H1 (cell line): ENCODE results near the gene AHDC1. TPM values are rescaled to one million over a fixed set of nuclear protein-coding genes. Genes with fewer than 3 reads are reported as not detected.

Source experiments
- CTCF ChIA-PET: fragments of 300-600 bp; sonication (Branson Sonifier 250); formaldehyde crosslinking; loops from one replicate; lab custom pipeline; 2021; ENCODE audit not compliant: partially characterized antibody; lab: Charles Lee
- POLR2A ChIA-PET: fragments of 300-600 bp; sonication (Branson Sonifier 250); formaldehyde crosslinking; loops from one replicate; lab custom pipeline; 2021; ENCODE audit warnings: inconsistent platforms; ENCODE audit not compliant: partially characterized antibody; lab: Charles Lee
- DNase-seq, 2 experiments: peaks; one replicate each; pipeline versions ENCODE4 v3.0.0 to v3.0.0-alpha.2; 2010 to 2022; ENCODE audit warnings: low spot score in 2 of 2, low read depth in 1 of 2, mixed read lengths in 1 of 2
- FAIRE-seq: peaks from 2 replicates; lab custom pipeline; 2011; peaks lifted over from hg19 to GRCh38; lab: Jason Lieb, UNC
- H2AFZ ChIP-seq: 2 replicates; pipeline ENCODE4 v1.8.1; 2012; ENCODE audit warnings: low read length, inconsistent platforms
- H2AK5ac ChIP-seq: 2 replicates; pipeline ENCODE4 v1.6.1; 2013; ENCODE audit warnings: low read depth, low read length
- H2BK120ac ChIP-seq: replicated peaks from 2 replicates; pipeline ENCODE3; 2013; ENCODE audit warnings: low read depth, low read length, inconsistent platforms
- H2BK12ac ChIP-seq: 2 replicates; pipeline ENCODE4 v1.6.1; 2013; ENCODE audit warnings: low read depth, low read length
- H2BK15ac ChIP-seq: 2 replicates; pipeline ENCODE4 v1.6.1; 2013; ENCODE audit warnings: low read length
- H2BK20ac ChIP-seq: 2 replicates; pipeline ENCODE4 v1.6.1; 2013; ENCODE audit warnings: low read length
- H2BK5ac ChIP-seq: 2 replicates; pipeline ENCODE4 v1.6.1; 2013; ENCODE audit warnings: low read depth, low read length
- H3K14ac ChIP-seq: 2 replicates; pipeline ENCODE4 v1.6.1; 2013; ENCODE audit warnings: inconsistent platforms; ENCODE audit not compliant: insufficient read length
- H3K18ac ChIP-seq: 2 replicates; pipeline ENCODE4 v1.6.1; 2013; ENCODE audit warnings: low read length; ENCODE audit errors: extremely low read depth
- H3K23ac ChIP-seq: 2 replicates; pipeline ENCODE4 v1.6.1; 2013; ENCODE audit warnings: inconsistent platforms; ENCODE audit not compliant: insufficient read length
- H3K23me2 ChIP-seq: 2 replicates; pipeline ENCODE4 v1.6.1; 2013; ENCODE audit warnings: low read depth, low read length
- H3K27ac ChIP-seq: 2 replicates; pipeline ENCODE4 v1.6.1; 2011; ENCODE audit warnings: low read depth, low read length, inconsistent platforms
- H3K27me3 ChIP-seq, 4 experiments: replicated peaks in 1 of 4; 1 replicate in 1 of 4; 2 replicates in 3 of 4; pipeline versions ENCODE4 v1.6.1 to v1.8.1; 2011 to 2013; ENCODE audit warnings: low read length in 3 of 4, mild to moderate bottlenecking in 3 of 4, inconsistent platforms in 2 of 4, mixed read lengths in 2 of 4, moderate library complexity in 1 of 4; ENCODE audit not compliant: control insufficient read depth in 3 of 4, insufficient read depth in 3 of 4; ENCODE audit errors: extremely low read depth in 1 of 4
- H3K36me3 ChIP-seq, 4 experiments: 2 replicates each; pipeline versions ENCODE4 v1.6.1 to v1.8.1; 2011 to 2013; ENCODE audit warnings: mild to moderate bottlenecking in 4 of 4, low read length in 3 of 4, moderate library complexity in 2 of 4, control low read depth in 1 of 4, inconsistent platforms in 1 of 4; ENCODE audit not compliant: insufficient read depth in 4 of 4, control insufficient read depth in 2 of 4
- H3K4ac ChIP-seq: replicated peaks from 2 replicates; pipeline ENCODE3; 2013; ENCODE audit warnings: low read length, low read depth, mixed read lengths, inconsistent platforms; ENCODE audit not compliant: insufficient read length
- H3K4me1 ChIP-seq, 4 experiments: replicated peaks in 1 of 4; 1 replicate in 1 of 4; 2 replicates in 3 of 4; pipeline versions ENCODE4 v1.6.1 to v1.8.1; 2011 to 2013; ENCODE audit warnings: low read length in 3 of 4, inconsistent platforms in 2 of 4, mixed read lengths in 1 of 4; ENCODE audit not compliant: insufficient read depth in 4 of 4, control insufficient read depth in 3 of 4
- H3K4me2 ChIP-seq, 2 experiments: 2 replicates each; pipeline versions ENCODE4 v1.6.1 to v1.8.1; 2011 to 2013; ENCODE audit warnings: low read depth in 2 of 2, low read length in 2 of 2, control low read depth in 1 of 2, inconsistent platforms in 1 of 2, mild to moderate bottlenecking in 1 of 2; ENCODE audit not compliant: insufficient read depth in 1 of 2
- H3K4me3 ChIP-seq, 4 experiments: fragments of 200-600, 300-600 bp in 1 of 4; sonication (generic), shearing (Covaris generic), sonication (Bioruptor Twin) in 1 of 4; 2 replicates each; pipeline versions ENCODE4 v1.5.1 to v1.8.1; 2011 to 2016; ENCODE audit warnings: low read length in 4 of 4, low read depth in 3 of 4, control low read depth in 2 of 4, inconsistent platforms in 2 of 4, mild to moderate bottlenecking in 2 of 4, mixed read lengths in 1 of 4, moderate library complexity in 1 of 4; ENCODE audit not compliant: insufficient read depth in 2 of 4; ENCODE audit errors: extremely low read depth in 1 of 4
- H3K56ac ChIP-seq: replicated peaks from 2 replicates; pipeline ENCODE3; 2013; ENCODE audit warnings: low read depth, mild to moderate bottlenecking, mixed read lengths, low read length, inconsistent platforms; ENCODE audit not compliant: insufficient read length
- H3K79me1 ChIP-seq: 2 replicates; pipeline ENCODE4 v1.6.1; 2013; ENCODE audit warnings: low read depth, low read length, control low read depth
- H3K79me2 ChIP-seq, 2 experiments: 2 replicates each; pipeline versions ENCODE4 v1.6.1 to v1.8.1; 2012 to 2013; ENCODE audit warnings: low read length in 2 of 2, mild to moderate bottlenecking in 2 of 2, inconsistent platforms in 1 of 2; ENCODE audit not compliant: insufficient read depth in 2 of 2, control insufficient read depth in 1 of 2
- H3K9ac ChIP-seq, 4 experiments: replicated peaks in 1 of 4; 1 replicate in 1 of 4; 2 replicates in 3 of 4; pipeline versions ENCODE4 v1.6.1 to v1.8.1; 2011 to 2013; ENCODE audit warnings: low read depth in 3 of 4, low read length in 3 of 4, control low read depth in 2 of 4, mild to moderate bottlenecking in 2 of 4, moderate library complexity in 2 of 4, inconsistent platforms in 1 of 4; ENCODE audit errors: extremely low read depth in 1 of 4
- H3K9me3 ChIP-seq, 2 experiments: 2 replicates each; pipeline versions ENCODE4 v1.6.1 to v1.8.1; 2012 to 2013; ENCODE audit warnings: mild to moderate bottlenecking in 2 of 2, moderate library complexity in 2 of 2, control low read depth in 1 of 2, inconsistent platforms in 1 of 2, low read depth in 1 of 2, low read length in 1 of 2, mixed read lengths in 1 of 2; ENCODE audit not compliant: insufficient read depth in 2 of 2
- H4K20me1 ChIP-seq, 2 experiments: replicated peaks in 1 of 2; 2 replicates each; pipeline versions ENCODE3 to v1.8.1; 2011 to 2013; ENCODE audit warnings: inconsistent platforms in 2 of 2, low read length in 2 of 2, mild to moderate bottlenecking in 1 of 2; ENCODE audit not compliant: insufficient read depth in 2 of 2, control insufficient read depth in 1 of 2
- H4K5ac ChIP-seq: 2 replicates; pipeline ENCODE4 v1.6.1; 2013; ENCODE audit warnings: low read length, low read depth, mixed read lengths, inconsistent platforms; ENCODE audit not compliant: insufficient read length
- H4K8ac ChIP-seq: 2 replicates; pipeline ENCODE4 v1.8.0; 2013; ENCODE audit warnings: mild to moderate bottlenecking, moderate library complexity, low read length, inconsistent platforms; ENCODE audit not compliant: insufficient read depth; ENCODE audit errors: extremely low read depth
- H4K91ac ChIP-seq: replicated peaks from 2 replicates; pipeline ENCODE3; 2013; ENCODE audit warnings: low read length, mixed read lengths, inconsistent platforms; ENCODE audit not compliant: insufficient read length
- BACH1 ChIP-seq: IDR thresholded peaks from 2 replicates; pipeline ENCODE4 v1.6.1; 2012; ENCODE audit warnings: low read length, improper control_type of control experiment
- CBX8 ChIP-seq: fragments of 300-800, 300-1000 bp; sonication (generic); IDR thresholded peaks from 2 replicates; pipeline ENCODE4 v1.7.1; 2016; ENCODE audit warnings: low read depth, low read length, borderline replicate concordance
- EGR1 ChIP-seq: IDR thresholded peaks from 2 replicates; pipeline ENCODE4 v1.6.1; 2011; ENCODE audit warnings: low read depth, low read length, borderline replicate concordance
- PHF8 ChIP-seq: fragments of 200-600 bp; sonication (generic); conservative IDR thresholded peaks from 2 replicates; pipeline ENCODE4 v1.7.1; 2012; ENCODE audit warnings: low read depth, mild to moderate bottlenecking, inconsistent platforms, low read length, moderate library complexity
- POU5F1 ChIP-seq: IDR thresholded peaks from 2 replicates; pipeline ENCODE4 v1.6.1; 2011; ENCODE audit warnings: low read depth, mild to moderate bottlenecking, low read length, moderate library complexity
- RXRA ChIP-seq: IDR thresholded peaks from 2 replicates; pipeline ENCODE4 v1.6.1; 2011; ENCODE audit warnings: low read depth, mild to moderate bottlenecking, low read length, moderate library complexity; ENCODE audit not compliant: insufficient read depth
- SIRT6 ChIP-seq: IDR thresholded peaks from one replicate; pipeline ENCODE4 v1.7.1; 2012; ENCODE audit warnings: low read length, inconsistent platforms
- SIX5 ChIP-seq: IDR thresholded peaks from 2 replicates; pipeline ENCODE4 v1.6.1; 2011; ENCODE audit warnings: mild to moderate bottlenecking, low read depth, low read length
- SRF ChIP-seq: IDR thresholded peaks from 2 replicates; pipeline ENCODE4 v1.6.1; 2011; ENCODE audit warnings: mild to moderate bottlenecking, low read depth, low read length, moderate library complexity
- TAF1 ChIP-seq: IDR thresholded peaks from 2 replicates; pipeline ENCODE4 v1.6.1; 2011; ENCODE audit warnings: mild to moderate bottlenecking, low read depth, low read length
- TBP ChIP-seq: IDR thresholded peaks from 2 replicates; pipeline ENCODE4 v1.6.1; 2011; ENCODE audit warnings: low read depth, low read length, improper control_type of control experiment
- YY1 ChIP-seq: IDR thresholded peaks from 2 replicates; pipeline ENCODE4 v1.6.1; 2011; ENCODE audit warnings: low read depth, mild to moderate bottlenecking, low read length
- WGBS, 2 experiments: shearing (Covaris generic) in 1 of 2; methylation state at CpG; one replicate each; pipeline versions ENCODE4 v1.1.6 to v1.1.7; 2013 to 2015; ENCODE audit warnings: low lambda C conversion rate in 2 of 2, mixed read lengths in 2 of 2, inconsistent platforms in 1 of 2, low coverage in 1 of 2, missing lambda C conversion rate in 1 of 2; ENCODE audit not compliant: insufficient replicate concordance in 2 of 2, insufficient coverage in 1 of 2, insufficient read length in 1 of 2; ENCODE audit errors: extremely low coverage in 1 of 2, missing lambda C conversion rate in 1 of 2; 5-methylcytosine and 5-hydroxymethylcytosine counted together
- polyA plus RNA-seq, 7 experiments: library from polyadenylated mRNA; depleted of rRNA in 3 of 7; stranded (reverse) in 5 of 7; unstranded in 2 of 7; fragments of >200 nt in 5 of 7; fragments of 200-250 nt in 2 of 7; gene quantifications; 1 replicate in 5 of 7; 2 replicates in 1 of 7; 4 replicates in 1 of 7; pipeline versions ENCODE4 v1.2.1 to v1.2.3, GENCODE V29; 2011 to 2013; ENCODE audit warnings: missing spikeins in 2 of 7, mixed read lengths in 2 of 7
- total RNA-seq: library from RNA; stranded (reverse); fragmentation: NEBNext Ultra II Directional; extraction: Animal tissue kit (Norgen Biotek cat#: 25700); gene quantifications from 2 replicates; pipeline ENCODE4 v1.2.1, GENCODE V29; 2021
- TF ChIP-seq, protein P1 (sequence below): IDR thresholded peaks from 2 replicates; pipeline ENCODE4 v1.6.1; 2012; ENCODE audit warnings: low read length, inconsistent platforms

The AHDC1 gene
- total and polyA plus RNA-seq, 2 of the 8 experiments (the other 6 are each of a cell fraction or from before 2014, with no cell fraction given), result 4.4 to 35.1 TPM

GRCh38 chr1:27499142-27499541 is 104.8 kb downstream of the AHDC1 start:
- ChIA-PET CTCF (interaction anchor here (0.6 to 4.1 kb wide), 7 partner anchors 22 to 109 kb away, joined by 3 to 18 read pairs (median 3); no protein-coding TSS in a partner anchor), POLR2A (no interaction called here)
- H4K8ac ChIP-seq, result no peak overlapping the region
- no peak overlapping the region for H3K4ac ChIP-seq
- no peaks in the 10 kb centered on the region for H4K20me1 ChIP-seq
- no peaks in the 10 kb centered on the region for H3K36me3 ChIP-seq
- H3K79me1 ChIP-seq, result no peaks in the 10 kb centered on the region
- H3K18ac ChIP-seq, result no peak overlapping the region; the same call in 1 of the 2 replicates
- no peak overlapping the region for H2BK5ac ChIP-seq
- H2AK5ac ChIP-seq, result no peak overlapping the region
- H3K4me1 ChIP-seq, result peaks cover 3 to 14% (median 7%) of the 10 kb centered on the region in 4 experiments; a peak in 6 of 7 replicates
- no peak overlapping the region for H3K23ac ChIP-seq
- 0 out of 2 replicates have a peak, but pooled peaks cover 3% of the 10 kb centered on the region for H3K23me2 ChIP-seq
- no peak overlapping the region for H3K56ac ChIP-seq
- DNase-seq (no peak), FAIRE-seq (no peak)
- no peaks in the 10 kb centered on the region for H3K27me3 ChIP-seq
- no peak overlapping the region for H4K91ac ChIP-seq
- no peak overlapping the region for H3K4me3 ChIP-seq
- no peak overlapping the region for H2AFZ ChIP-seq
- H2BK20ac ChIP-seq, result 0 out of 2 replicates have a peak overlapping the region, but pooled peaks have one; percentile 48
- no peak overlapping the region for H3K14ac ChIP-seq
- H3K9me3 ChIP-seq, result no peaks in the 10 kb centered on the region
- H2BK15ac ChIP-seq, result no peak overlapping the region
- H3K27ac ChIP-seq, result no peak overlapping the region
- TF ChIP-seq, protein P1, sequence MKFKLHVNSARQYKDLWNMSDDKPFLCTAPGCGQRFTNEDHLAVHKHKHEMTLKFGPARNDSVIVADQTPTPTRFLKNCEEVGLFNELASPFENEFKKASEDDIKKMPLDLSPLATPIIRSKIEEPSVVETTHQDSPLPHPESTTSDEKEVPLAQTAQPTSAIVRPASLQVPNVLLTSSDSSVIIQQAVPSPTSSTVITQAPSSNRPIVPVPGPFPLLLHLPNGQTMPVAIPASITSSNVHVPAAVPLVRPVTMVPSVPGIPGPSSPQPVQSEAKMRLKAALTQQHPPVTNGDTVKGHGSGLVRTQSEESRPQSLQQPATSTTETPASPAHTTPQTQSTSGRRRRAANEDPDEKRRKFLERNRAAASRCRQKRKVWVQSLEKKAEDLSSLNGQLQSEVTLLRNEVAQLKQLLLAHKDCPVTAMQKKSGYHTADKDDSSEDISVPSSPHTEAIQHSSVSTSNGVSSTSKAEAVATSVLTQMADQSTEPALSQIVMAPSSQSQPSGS, result no peak
- TF ChIP-seq TAF1 (no peak), POU5F1 (no peak), PHF8 (no peak), RXRA (no peak), EGR1 (no peak), CBX8 (no peak), YY1 (no peak), TBP (no peak), BACH1 (no peak), SRF (no peak), SIX5 (no peak), SIRT6 (no peak)
- H3K79me2 ChIP-seq, result no peaks in the 10 kb centered on the region
- H4K5ac ChIP-seq, result no peak overlapping the region
- H3K9ac ChIP-seq, result no peak overlapping the region
- 93% methylated on average over 2 of the region's 2 CpGs; no CpG with 5 or more reads in 1 of the 2 experiments for WGBS, 2 experiments
- H2BK120ac ChIP-seq, result no peak overlapping the region
- no peak overlapping the region for H3K4me2 ChIP-seq
- no peak overlapping the region for H2BK12ac ChIP-seq
